GM12864 (cell line): Measurements from ENCODE around the gene TPI1.
"Not testable (repeated sequence)": the region's sequence is repeated elsewhere in the genome, so short reads cannot be mapped to it uniquely, and the experiment has no call there.

ENCODE experiments used
- DNase-seq: peaks from one replicate; pipeline ENCODE4 v3.0.0-alpha.2; 2011; ENCODE audit warnings: low read depth
- H3K4me3 ChIP-seq: 2 replicates; pipeline ENCODE4 v1.5.1; 2011; ENCODE audit warnings: mild to moderate bottlenecking, low read depth, low read length, control low read depth
- CTCF ChIP-seq: IDR thresholded peaks from 2 replicates; pipeline ENCODE4 v1.5.1; 2011; ENCODE audit warnings: low read depth, mild to moderate bottlenecking, moderate library complexity, low read length, control low read depth, inconsistent platforms; ENCODE audit errors: missing control alignments

TPI1 gene

DNA sequence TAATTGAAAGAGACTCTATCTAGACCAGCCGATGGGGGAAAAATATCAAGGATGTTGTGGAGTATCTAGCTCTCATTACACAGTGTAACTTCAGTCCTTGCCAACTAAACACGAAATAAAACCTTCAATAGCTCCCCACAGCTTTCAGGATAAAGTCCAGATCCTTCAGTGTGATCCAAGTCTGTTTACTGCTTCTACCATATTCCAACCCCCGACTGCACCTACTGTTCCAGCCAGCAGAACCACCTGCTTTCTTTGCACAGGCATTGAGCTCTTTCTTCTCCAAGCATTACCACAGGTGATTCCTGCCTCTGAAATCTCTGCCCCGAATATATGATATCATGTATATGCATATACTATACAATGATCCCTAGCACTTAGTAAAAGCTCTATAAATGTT, 35.1 kb downstream of the TPI1 start:
- H3K4me3 ChIP-seq = no peak overlapping the region
- TF ChIP-seq CTCF = no peak
- no peak for DNase-seq

DNA sequence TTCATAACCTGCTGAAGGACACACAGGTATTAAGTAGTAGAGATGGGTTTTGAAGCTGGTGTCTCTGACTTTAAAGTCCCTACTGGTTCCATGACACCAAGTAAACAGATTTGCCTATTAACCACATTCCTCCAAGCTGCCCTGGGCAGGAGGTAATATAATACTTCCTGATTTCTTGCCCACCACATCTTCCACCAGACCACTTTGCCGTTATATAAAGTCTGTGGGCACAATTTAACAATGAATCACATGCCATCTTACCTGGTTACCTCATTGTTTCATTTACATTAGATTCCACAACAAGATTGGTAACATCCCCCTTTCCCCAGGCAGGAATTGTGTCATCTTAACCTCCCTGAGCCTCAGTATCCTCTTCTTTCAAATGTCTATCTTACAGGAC, 36.4 kb downstream of the TPI1 start:
- no peak overlapping the region for H3K4me3 ChIP-seq
- TF ChIP-seq CTCF = no peak

GRCh38 chr12:6904280-6905276, 37.2 kb downstream of the TPI1 start, which contains the start of gene LRRC23:
Gene LRRC23, plus strand, starts transcription at chr12:6904822. Its CDS starts 812 bp downstream, at chr12:6905634.
- H3K4me3 ChIP-seq = peak within 1 kb of the TSS; percentile 86
- no peak for TF ChIP-seq CTCF
- peak; percentile 91 for DNase-seq

More for the DNA sequence above, 36.4 kb downstream of the TPI1 start:
- DNase-seq = no peak

DNA sequence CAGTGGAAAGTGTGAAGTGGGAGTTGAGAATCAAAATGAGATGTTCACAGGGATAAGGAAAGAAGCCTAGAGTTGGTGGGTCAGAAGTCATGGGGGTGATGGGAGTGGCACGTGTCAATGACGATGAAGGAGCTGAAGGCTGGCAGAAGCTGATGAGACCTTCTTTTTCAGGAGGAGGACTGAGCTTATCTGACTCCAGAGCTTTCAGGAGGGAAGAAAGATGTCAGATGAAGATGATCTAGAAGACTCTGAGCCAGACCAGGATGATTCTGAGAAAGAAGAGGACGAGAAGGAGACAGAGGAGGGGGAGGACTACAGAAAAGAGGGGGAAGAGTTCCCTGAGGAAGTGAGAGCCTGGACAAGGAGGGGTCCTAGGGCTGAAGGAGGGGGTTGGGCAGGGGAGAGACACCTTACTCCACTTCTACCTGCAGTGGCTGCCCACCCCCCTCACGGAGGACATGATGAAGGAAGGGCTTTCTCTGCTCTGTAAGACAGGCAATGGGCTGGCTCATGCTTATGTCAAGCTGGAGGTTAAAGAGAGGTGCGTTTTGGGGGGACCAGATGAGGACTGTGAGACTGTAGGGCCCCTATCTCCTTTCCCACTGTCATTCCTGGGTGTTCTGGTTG, 38.2 kb downstream of the TPI1 start:
- H3K4me3 ChIP-seq = peak overlapping the region; percentile 86
- no peak for TF ChIP-seq CTCF
- DNase-seq = no peak

GRCh38 chr12:6908141-6908540, 40.8 kb downstream of the TPI1 start:
- not testable (repeated sequence) for DNase-seq, H3K4me3 ChIP-seq

GRCh38 chr12:6909421-6910145, 42.3 kb downstream of the TPI1 start:
- no peak for TF ChIP-seq CTCF
- no peak overlapping the region for H3K4me3 ChIP-seq
- DNase-seq = no peak

- TF ChIP-seq CTCF = no peak
- no peak overlapping the region for H3K4me3 ChIP-seq
- DNase-seq = no peak
These were observed 45.0 kb downstream of the TPI1 start for GRCh38 chr12:6912164-6912935.
